Fibroblast of skin of back (primary cell): ENCODE results near the gene LLGL2. TPM values are rescaled to one million over a fixed set of nuclear protein-coding genes. Genes with fewer than 3 reads are reported as not detected.
"Not testable (repeated sequence)": the region's sequence is repeated elsewhere in the genome, so short reads cannot be mapped to it uniquely, and the experiment has no call there.

ENCODE experiments used
- DNase-seq: peaks from one replicate; pipeline ENCODE4 v3.0.0-alpha.2; 2013
- polyA plus RNA-seq, 2 experiments: library from polyadenylated mRNA; unstranded; fragments of 120-200 nt; gene quantifications; one replicate each; pipeline ENCODE4 v1.2.1, GENCODE V29; 2013; ENCODE audit not compliant: insufficient read length in 2 of 2

Gene LLGL2
- polyA plus RNA-seq (2013, experiment 1 of 2; ENCODE audit: insufficient read length), result 1.1 TPM
- 1.3 TPM for polyA plus RNA-seq (2013, experiment 2 of 2; ENCODE audit: insufficient read length)

- peak; percentile 64 for DNase-seq
Observed at GRCh38 chr17:75524970-75525805, at the start of gene LLGL2. TSS of gene LLGL2 (plus strand) at chr17:75525697. CDS start at chr17:75543427, 17,730 bp downstream.

- peak; percentile 53 for DNase-seq
Observed at GRCh38 chr17:75475851-75476250, 49.6 kb upstream of the LLGL2 start.

GRCh38 chr17:75476271-75476671, 49.2 kb upstream of the LLGL2 start:
- DNase-seq, result peak; percentile 50

GRCh38 chr17:75476752-75477489, 48.6 kb upstream of the LLGL2 start:
- no peak for DNase-seq

- not testable (repeated sequence) for DNase-seq
Observed at GRCh38 chr17:75477490-75477862, 48.0 kb upstream of the LLGL2 start.

GRCh38 chr17:75478508-75478907, 47.0 kb upstream of the LLGL2 start:
- DNase-seq, result no peak

- DNase-seq, result no peak
Observed at GRCh38 chr17:75480281-75480680, 45.2 kb upstream of the LLGL2 start.

GRCh38 chr17:75481194-75482068, 44.1 kb upstream of the LLGL2 start:
- DNase-seq, result no peak

GRCh38 chr17:75482098-75482942, 43.2 kb upstream of the LLGL2 start:
- no peak for DNase-seq

- DNase-seq, result no peak
Observed at GRCh38 chr17:75485688-75486087, 39.8 kb upstream of the LLGL2 start.

- no peak for DNase-seq
Observed at GRCh38 chr17:75486151-75486550, 39.3 kb upstream of the LLGL2 start.

GRCh38 chr17:75486951-75487350, 38.5 kb upstream of the LLGL2 start:
- no peak for DNase-seq

- peak; percentile 18 for DNase-seq
Observed at GRCh38 chr17:75487351-75488070, 38.0 kb upstream of the LLGL2 start.

- no peak for DNase-seq
Observed at GRCh38 chr17:75488693-75489510, 36.6 kb upstream of the LLGL2 start.

GRCh38 chr17:75489511-75489955, 36.0 kb upstream of the LLGL2 start:
- DNase-seq, result no peak

GRCh38 chr17:75490173-75490743, 35.2 kb upstream of the LLGL2 start:
- DNase-seq, result no peak

GRCh38 chr17:75490953-75491649, 34.4 kb upstream of the LLGL2 start:
- DNase-seq, result no peak

- DNase-seq, result no peak
Observed at GRCh38 chr17:75491680-75492079, 33.8 kb upstream of the LLGL2 start.
